DMS79 treated with DMSO at 0.1 percent for 48 hours (cell line): ENCODE data around the gene USP11.

ENCODE experiments used
- DNase-seq: peaks from one replicate; lab custom pipeline; 2025; lab: John Stamatoyannopoulos, UW

USP11 gene

DNA sequence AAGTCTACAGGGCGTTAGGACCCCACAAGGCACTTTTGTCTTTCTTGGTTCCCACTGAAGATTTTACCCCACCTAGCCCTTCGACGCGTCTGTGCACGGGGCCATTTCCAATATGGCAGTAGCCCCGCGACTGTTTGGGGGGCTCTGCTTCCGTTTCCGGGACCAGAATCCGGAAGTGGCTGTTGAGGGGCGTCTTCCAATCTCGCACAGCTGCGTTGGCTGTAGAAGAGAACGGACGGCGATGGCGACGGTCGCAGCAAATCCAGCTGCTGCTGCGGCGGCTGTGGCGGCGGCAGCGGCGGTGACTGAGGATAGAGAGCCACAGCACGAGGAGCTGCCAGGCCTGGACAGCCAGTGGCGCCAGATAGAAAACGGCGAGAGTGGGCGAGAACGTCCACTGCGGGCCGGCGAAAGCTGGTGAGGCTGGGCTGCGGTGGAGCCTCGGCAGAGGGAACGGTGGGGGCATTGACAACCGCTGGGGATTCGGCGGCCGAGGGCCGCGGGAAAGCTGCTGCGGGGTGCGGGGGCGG is at the start of gene USP11:
USP11 (plus strand) TSS at position 207 of the 530 bp plus-strand sequence; CDS start at position 242, 35 bp downstream.
- peak; percentile 34 for DNase-seq

DNA sequence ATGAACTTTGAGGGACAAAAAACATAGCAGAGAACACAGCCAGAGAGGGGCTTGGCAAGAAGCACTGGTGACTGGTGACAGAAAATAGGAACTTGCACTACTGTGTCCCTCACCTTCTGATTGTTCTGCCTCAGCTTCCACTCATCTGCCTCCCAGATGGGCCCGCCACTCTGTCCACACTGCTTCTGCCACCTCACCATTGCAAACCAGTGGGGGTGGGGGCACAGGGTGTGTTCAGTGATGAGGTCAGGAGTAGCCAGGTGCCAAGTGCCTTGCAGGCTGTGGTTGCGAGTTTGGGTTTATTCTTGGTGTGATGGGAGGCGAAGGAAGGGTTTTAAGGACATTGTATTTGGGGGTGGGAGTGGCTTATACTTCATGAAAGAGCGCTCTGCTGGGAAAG is 48.3 kb upstream of the USP11 start:
- no peak for DNase-seq

DNA sequence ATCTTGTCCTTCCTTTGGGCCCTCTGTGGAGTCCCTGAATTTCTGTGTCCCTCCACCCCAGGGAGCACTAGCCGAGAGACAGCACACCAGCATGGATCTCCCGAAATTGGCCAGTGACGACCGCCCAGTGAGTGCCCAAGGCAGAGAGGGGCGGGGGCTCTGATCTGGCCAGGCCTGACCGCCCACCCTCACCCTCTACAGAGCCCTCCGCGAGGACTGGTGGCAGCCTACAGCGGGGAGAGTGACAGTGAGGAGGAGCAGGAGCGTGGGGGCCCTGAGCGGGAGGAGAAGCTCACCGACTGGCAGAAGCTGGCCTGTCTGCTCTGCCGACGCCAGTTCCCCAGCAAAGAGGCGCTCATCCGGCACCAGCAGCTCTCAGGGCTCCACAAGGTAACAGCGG is 47.6 kb upstream of the USP11 start:
- DNase-seq, result no peak

DNA sequence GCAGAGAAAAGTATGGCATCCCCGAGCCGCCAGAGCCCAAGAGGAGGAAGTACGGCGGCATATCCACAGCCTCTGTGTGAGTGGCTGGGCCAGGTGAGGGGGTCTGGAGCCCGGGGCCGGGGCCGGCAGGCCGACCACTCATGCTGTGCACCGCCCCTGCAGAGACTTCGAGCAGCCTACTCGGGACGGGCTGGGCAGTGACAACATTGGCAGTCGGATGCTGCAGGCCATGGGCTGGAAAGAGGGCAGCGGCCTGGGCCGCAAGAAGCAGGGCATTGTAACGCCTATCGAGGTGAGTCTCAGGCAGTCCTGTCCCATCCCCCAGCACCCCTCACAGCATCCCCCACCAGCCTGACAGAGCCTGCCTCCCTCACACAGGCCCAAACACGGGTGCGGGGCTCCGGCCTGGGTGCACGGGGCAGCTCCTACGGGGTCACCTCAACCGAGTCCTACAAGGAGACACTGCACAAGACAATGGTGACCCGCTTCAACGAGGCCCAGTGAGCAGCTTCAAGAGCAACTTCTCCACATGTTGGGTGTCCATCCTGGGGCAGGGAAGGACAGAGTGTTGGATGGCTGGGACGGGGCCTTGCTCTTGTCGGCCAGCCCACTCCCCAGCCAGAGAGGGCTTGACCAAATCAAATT is 46.6 kb upstream of the USP11 start:
- no peak for DNase-seq

DNA sequence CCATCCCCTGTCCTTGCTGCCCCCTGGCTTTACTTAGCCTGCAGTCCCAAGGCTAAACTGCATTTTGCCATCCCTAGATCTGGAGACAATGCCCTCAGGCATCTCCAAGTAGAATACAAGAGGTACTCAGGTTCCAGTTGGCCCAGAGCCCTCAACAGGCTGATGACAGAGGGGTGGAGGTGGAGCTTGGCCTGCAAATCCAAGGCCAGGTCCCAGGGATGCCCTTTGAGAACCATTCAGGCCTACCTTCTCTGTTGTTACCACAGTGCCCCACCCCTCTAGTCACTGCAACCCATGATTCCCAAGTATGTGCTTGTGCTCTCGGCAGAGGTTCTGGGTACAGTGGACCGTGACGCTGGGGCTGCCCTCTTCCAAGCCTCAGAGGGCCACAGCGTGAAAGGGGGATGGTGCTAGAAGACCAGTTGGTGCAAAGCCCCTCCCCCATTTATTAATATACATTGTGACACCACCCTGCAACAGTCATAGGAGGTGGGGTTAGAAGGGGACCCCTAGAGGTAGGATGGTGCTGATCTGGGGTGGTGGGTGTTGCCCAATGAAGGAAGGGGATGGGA is 45.6 kb upstream of the USP11 start:
- DNase-seq, result peak; percentile 40

DNA sequence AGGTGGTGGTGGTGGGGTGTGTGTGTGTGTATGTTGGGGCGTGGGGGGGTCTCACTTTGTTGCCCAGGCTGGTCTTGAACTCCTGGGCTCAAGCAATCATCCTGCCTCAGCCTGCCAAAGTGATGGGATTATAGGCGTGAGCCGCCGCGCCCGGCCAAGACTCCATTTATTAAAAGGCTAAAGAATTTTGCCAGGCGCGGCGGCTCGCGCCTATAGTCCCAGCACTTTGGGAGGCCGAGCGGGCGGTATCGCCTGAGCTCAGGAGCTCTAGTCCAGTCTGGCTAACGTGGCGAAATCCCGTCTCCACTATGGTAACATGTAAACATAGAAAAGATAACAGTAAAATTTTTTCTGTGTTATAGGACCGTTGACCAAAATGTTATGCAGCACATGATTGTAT is 42.9 kb upstream of the USP11 start:
- no peak for DNase-seq

DNA sequence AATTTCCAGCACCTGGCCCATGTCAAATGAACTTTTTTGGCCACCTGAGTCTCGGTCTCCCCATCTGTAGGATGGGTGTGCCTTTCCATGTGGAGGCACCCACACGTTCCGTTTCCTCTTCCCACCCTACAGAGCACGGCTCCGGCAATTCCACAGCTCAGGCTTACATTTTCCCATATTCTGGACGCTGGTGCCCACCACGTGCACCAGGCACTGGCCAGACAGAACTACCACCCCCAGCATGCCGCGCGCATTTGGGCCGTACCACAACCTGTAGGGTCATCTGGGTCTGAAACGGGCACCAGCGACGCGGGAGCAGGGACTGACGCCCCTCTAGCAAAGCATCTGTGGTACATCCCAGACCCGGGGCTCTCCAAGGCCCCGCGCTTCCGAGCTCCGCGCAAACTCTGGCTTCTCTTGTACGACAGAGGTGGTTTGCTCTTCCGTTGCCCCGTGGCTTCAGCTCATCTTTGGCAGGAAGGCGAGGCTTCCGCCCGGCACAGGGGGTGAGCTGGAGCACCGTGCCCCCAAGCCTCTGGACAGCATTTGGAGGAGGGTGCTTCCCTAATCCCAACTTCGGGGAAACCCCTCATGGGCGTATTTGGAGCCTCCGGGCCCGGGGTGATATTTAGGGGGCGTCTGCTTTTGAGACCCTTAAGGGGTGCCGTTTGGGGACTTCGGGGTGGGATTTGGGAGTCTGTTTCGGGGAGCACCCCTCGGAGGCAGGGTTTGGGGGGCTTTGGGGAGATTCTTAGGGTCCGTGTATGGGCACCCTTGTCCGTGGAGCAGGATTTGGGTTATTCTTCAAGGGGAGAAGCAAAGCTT is 42.2 kb upstream of the USP11 start:
- peak; percentile 81 for DNase-seq

DNA sequence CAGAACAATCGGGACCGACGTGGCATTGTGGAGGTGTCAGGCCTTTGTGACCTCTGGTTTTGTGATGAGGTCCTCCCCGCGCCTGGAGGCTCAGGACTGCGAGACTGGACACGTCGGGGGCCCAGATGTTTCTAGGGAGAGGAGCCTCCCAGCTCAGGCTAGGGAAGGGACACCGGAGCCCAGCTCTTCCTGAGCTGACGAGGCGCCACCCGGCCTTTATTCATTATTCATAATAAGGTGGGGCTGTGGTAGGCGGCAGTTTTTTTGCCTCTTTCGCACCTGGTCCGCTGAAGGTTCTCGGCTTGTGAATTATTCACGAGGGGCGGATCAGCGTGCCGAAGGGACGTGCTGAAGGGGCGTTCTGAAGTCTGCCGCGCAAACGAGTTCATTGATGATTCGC is 41.5 kb upstream of the USP11 start:
- peak; percentile 26 for DNase-seq

DNA sequence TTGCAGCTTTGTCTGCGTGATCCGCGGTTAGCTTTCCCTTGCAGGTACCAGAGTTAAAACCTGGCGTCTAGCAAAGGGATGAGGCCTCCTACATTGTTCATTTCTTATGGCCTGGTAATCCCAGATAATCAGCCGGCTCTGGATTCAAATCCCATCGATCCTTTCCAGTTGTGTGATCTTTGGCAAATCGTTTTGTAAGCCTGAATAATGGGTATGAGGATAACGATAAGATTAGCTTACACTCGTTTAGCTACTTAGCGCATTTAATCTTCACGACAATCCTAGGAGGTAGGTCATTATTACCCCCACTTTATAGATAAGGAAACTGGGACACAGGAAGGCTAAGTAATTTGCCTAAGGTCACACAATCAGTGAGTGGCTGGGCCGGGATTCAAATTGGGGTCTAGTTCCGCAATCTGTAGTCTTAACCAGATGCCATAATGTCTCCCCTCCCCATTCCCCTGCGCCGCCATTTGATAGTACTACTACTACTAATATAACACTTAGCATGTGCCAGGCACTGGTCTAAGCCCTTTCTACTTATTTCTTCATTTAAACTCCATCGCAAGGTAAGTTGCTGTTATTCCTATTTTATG is 40.9 kb upstream of the USP11 start:
- no peak for DNase-seq

DNA sequence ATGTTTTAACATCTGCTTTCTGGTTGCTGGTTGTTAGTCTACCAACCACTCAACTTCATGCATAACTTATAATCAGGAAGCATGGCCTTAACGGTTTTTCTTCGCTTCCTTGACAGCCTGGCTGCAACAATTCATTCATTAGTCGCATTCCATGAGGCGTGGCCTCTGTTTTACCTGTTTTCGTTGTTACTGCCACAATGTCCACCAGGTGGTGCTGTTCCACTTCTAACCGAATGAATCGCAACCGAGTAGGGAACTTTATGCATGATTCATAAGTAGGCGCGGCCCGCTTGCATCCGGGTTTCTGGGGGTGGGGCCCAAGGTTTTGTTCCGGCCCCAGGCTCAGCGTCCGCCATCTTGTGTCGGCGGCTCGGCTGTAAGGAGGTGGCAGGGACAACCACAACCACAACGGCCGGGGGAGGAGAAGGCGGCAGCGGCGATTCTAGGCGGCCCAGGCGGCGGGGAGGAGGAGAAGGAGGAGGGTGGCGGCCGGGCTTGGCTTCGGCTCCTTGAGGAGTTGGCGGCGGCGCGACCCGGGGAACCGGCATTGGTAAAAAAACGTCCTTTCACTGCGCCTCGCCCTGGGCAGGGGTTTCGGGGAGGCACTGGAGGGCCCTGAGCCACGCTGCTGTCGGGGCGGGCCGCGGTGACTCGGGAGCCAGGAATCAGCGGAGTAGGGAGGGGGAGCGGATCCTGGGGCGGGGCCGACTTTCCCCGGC is 39.2 kb upstream of the USP11 start, which contains the start of gene UBA1:
UBA1 (plus strand) TSS at position 355 of the 719 bp plus-strand sequence. CDS start 4,974 bp downstream, outside the sequence.
- peak; percentile 77 for DNase-seq

DNA sequence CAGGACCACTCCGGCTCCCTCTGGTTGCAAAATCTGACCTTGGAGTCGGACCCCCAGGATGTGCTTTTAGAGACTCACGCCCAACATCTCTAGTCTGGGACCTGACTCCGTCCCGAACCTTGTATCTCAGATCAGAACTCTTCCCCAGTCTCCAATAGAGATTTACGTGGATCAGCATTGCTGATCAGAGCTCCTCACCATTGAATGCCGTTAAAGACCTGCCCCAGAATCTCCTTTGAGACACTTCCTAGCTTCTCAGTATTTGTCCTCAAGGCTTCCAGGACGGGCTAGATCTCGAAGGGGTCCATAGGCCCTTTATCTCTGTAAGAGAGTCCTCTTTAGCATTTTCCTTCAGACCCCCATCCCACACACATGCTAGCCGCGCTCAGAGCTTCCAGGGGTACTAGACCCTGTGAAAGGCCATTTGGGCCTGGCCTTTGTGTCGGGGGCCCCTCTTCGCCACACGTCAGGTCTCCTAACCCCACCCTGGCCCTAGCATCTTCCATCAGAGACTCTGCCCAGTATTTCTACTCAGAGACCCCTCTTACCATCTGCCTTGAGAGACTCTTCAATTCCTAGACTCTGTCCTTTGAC is 38.5 kb upstream of the USP11 start:
- DNase-seq, result no peak

DNA sequence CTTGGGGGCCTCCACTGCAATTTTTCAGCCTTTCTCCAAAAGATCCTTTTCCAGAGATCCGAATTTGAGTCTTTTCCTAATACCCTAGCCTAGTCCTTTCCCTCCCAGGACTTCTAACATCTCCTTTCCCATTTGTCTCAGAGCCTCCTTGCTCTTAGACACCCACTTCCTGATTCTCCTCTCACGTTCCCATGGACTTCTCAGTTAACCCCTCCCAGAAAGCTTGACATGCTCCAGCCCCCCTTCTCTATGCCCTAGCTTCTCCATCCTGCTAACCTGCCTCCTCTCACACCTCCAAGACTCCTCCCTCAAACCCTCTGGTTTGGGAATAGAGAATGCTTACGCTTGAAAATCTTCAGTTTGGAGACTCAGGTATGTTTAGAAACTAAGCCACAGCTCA is 36.7 kb upstream of the USP11 start:
- DNase-seq, result no peak

DNA sequence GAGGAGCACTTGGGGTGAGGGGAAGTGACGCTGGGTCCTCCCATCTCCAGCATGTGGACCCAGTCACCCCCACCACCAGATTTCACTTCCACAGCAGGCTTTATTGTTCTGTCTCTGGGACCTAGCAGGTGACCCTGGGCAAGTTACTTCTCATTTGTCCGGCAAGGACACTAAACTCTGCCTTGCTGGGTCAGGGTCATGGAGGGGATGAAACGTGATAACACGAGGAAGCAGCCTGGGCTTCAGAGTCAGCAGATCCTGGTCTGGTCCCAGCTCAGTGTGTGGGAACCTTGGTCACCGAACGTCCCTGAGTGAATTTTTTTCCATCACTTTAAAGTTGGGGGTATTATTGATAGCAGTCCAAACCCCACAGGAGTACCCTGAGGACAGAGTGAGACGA is 35.3 kb upstream of the USP11 start:
- no peak for DNase-seq

DNA sequence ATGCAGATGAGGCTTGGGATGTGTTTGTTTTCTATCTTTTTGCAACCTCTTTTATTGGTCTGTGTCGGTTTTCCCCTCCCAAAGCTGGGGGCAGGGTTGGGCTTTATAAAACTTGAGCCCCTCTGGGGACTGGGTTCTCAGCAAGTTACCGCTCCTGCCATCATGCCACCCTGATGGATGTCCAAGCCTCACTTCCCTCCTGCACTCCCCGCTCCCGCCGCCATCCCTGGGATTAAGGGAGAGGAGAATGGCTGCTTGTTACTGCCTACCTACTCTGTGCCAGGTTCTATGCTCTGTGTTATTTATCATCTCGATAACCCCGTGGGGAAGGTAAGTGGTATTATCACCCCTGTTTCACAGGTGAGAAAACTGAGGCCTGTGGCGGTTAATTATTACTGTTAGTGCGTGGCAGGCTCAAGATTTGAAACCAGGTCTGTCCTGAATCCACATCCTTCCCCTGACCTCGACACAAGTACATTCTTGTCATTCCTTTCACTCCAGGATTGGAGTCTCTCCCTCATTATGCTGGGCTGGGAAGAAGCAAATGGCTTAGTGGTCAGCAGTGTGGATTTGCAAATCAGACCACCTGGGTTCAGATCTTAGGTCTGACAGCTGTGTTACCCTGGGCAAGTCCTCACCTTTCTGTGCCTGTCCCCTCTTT is 34.7 kb upstream of the USP11 start:
- DNase-seq, result no peak

DNA sequence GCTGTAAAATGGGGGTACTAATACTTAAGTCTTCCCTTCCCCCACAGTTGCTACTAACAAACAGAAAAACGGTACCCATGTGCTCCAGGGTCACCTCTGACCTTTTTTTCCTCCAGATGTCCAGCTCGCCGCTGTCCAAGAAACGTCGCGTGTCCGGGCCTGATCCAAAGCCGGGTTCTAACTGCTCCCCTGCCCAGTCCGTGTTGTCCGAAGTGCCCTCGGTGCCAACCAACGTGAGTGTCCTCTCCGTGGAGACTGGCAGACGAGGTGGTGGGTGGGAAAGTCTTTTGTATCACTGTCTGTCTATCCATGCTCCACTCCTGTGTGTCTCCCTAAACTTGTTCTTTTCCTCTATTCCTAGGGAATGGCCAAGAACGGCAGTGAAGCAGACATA is 34.1 kb upstream of the USP11 start:
- no peak for DNase-seq

DNA sequence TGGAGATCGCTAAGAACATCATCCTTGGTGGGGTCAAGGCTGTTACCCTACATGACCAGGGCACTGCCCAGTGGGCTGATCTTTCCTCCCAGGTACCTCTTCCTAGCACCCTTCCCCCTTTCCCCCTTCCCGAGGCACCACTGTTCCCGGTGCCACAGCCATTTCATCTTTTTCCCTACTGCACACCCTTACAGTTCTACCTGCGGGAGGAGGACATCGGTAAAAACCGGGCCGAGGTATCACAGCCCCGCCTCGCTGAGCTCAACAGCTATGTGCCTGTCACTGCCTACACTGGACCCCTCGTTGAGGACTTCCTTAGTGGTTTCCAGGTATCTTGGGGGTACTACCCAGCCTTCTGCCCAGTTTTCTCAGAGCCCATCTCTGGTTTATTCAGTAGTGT is 33.5 kb upstream of the USP11 start:
- no peak for DNase-seq

DNA sequence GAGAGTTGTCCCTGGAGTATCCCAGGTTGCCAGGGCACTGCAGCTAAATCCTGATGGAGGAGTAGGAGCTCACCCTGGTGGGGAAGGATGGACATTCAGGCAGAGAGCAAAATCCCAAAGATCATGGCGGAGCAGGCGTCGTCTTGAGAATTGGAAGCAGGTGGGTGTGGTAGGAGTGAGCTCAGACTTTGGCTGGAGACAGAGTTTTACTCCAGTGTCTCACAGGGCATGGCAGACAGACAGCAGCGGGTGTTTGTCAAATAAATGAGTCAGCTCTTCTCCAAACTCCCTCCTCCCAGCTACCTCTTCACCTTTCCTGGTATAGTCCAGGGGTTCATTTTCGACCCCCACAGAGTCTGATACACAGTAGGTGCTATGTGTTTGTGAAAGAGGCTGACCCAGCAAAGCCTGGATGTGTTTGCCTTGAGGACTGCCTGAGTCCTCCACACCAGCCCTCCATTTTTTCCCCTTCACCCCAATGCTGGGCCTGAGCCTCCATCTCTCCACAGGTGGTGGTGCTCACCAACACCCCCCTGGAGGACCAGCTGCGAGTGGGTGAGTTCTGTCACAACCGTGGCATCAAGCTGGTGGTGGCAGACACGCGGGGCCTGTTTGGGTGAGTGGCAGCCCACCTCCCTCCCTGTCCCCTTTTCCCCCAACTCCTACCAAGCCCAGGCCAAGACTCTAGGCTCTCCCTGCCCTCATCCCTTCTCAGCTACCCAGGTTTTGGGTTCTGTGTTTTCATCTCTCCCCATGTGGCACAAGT is 32.2 kb upstream of the USP11 start:
- no peak for DNase-seq

DNA sequence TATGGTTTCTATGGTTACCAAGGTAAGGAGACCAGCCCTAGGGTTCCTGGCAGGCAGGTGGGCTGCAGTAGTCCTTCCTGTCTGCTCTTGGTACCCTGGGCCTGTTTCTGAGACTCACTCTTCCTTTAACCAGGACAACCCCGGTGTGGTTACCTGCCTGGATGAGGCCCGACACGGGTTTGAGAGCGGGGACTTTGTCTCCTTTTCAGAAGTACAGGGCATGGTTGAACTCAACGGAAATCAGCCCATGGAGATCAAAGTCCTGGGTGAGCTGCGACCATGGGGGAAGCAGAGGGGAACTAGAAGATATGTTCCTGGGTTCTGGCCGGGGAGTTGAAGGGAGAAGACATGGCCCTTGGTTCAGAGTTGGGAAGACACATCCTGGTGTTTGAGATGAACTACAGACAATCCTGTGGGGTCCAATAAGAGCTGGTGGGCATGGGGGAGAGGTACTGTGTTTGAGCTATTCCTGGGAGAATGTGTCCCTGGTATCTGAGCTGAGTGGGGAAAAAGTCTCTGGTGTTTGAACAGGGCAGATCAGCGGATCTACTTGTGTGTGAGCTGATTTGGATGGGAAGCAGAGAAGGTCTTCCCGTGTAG is 31.4 kb upstream of the USP11 start:
- DNase-seq, result no peak

DNA sequence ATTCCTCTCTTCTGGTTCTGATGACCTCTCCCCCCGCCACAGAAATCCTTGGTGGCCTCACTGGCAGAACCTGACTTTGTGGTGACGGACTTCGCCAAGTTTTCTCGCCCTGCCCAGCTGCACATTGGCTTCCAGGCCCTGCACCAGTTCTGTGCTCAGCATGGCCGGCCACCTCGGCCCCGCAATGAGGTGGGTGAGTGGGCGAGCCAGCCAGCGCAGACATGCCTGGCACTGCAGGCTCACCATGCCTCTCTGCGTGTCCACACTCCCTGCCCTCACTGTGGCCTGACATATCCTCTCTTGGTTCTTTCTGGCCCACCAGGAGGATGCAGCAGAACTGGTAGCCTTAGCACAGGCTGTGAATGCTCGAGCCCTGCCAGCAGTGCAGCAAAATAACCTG is 30.5 kb upstream of the USP11 start:
- no peak for DNase-seq

DNA sequence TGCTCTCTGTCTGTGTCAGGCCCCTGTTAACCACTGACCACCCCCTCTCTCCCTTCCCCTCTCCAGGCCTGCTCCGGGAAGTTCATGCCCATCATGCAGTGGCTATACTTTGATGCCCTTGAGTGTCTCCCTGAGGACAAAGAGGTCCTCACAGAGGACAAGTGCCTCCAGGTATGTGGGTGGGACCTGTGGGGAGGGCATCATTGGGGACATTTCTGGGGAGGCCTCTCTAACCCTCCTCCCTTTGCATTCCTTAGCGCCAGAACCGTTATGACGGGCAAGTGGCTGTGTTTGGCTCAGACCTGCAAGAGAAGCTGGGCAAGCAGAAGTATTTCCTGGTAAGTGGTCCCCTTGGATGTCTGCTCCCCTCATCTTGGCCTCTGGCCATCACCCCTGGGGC is 29.9 kb upstream of the USP11 start:
- DNase-seq, result no peak
